ENCODE data around the gene ATG7.
"Not testable (repeated sequence)": the region's sequence is repeated elsewhere in the genome, so short reads cannot be mapped to it uniquely, and the experiment has no call there.

ATG7 gene

DNA sequence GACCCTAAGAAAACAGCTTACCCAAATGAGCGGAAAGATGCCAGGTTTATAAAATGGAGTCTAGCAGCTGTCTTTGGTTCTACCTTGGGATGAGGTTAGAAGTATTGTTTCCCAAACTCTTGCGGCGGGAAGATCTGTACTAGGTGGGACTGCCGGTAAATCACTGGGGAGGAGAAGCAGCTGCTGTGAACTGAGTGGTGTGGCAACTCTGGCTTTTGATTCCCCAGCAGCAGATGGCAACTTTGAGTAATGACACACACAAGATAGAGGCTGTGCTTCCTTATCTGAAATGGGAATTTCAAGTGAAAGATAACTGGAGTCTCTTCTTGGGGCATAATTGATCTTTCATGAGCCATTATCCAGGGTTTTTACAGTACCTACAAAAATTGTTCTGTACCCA, 184.9 kb downstream of the ATG7 start:
- H3K36me3 ChIP-seq (replicated peaks in 1 of 2; ENCODE audit: control insufficient read depth in 2 of 2, insufficient read depth in 2 of 2, low read length in 2 of 2) = no peaks in the 10 kb centered on the region
- H4K91ac ChIP-seq (ENCODE audit: low read depth, low read length, poor library complexity) = no peak overlapping the region
- no peak overlapping the region for H2AFZ ChIP-seq (ENCODE audit: low read length)
- H3K4me3 ChIP-seq (ENCODE audit: low read length in 2 of 2) = no peak overlapping the region
- no peaks in the 10 kb centered on the region for H3K27me3 ChIP-seq (ENCODE audit: control insufficient read depth in 3 of 3, insufficient read depth in 3 of 3, low read depth in 1 of 3, low read length in 3 of 3)
- no peak overlapping the region for H3K18ac ChIP-seq (ENCODE audit: low read length)
- H2BK5ac ChIP-seq (ENCODE audit: low read length) = no peak overlapping the region
- H3K4ac ChIP-seq (ENCODE audit: low read length) = no peak overlapping the region
- H3K14ac ChIP-seq (ENCODE audit: low read length) = no peak overlapping the region
- no peak overlapping the region for H3K23ac ChIP-seq (ENCODE audit: low read depth, low read length, poor library complexity)
- H3K4me1 ChIP-seq (ENCODE audit: control insufficient read depth in 2 of 2, insufficient read depth in 1 of 2, low read depth in 1 of 2, low read length in 2 of 2) = peaks cover 14 to 28% of the 10 kb centered on the region in 2 donors
- H3K79me1 ChIP-seq (ENCODE audit: low read depth, low read length) = no peaks in the 10 kb centered on the region
- no peak overlapping the region for H2AK5ac ChIP-seq (ENCODE audit: low read depth, low read length)
- no CpG with 5 or more reads among the region's 4 CpGs for WGBS, 2 donors (ENCODE audit: extremely low coverage in 2 of 2, insufficient read length in 2 of 2, insufficient replicate concordance in 1 of 2)
- H2BK120ac ChIP-seq (ENCODE audit: low read depth, low read length) = no peak overlapping the region
- no peak overlapping the region for H3K27ac ChIP-seq (replicated peaks; ENCODE audit: low read length)
- H2BK12ac ChIP-seq (ENCODE audit: low read length) = no peak overlapping the region
- no peak for DNase-seq (ENCODE audit: low spot score)
- H3K4me2 ChIP-seq (ENCODE audit: insufficient read depth, low read length, poor library complexity, severe bottlenecking) = no peak overlapping the region
- no peak overlapping the region for H4K8ac ChIP-seq (ENCODE audit: low read depth, low read length)
- no peak overlapping the region for H3K9ac ChIP-seq (ENCODE audit: low read depth, low read length, poor library complexity)
- no peaks in the 10 kb centered on the region for H3K9me3 ChIP-seq (replicated peaks in 1 of 2; ENCODE audit: control insufficient read depth in 2 of 2, insufficient read depth in 1 of 2, low read depth in 1 of 2, low read length in 2 of 2)
- no peak overlapping the region for H2BK15ac ChIP-seq (ENCODE audit: low read length)

- Histone ChIP-seq H3K14ac (ENCODE audit: low read length) (no peak overlapping the region), H3K27ac (replicated peaks; ENCODE audit: low read length) (no peak overlapping the region), H2BK120ac (ENCODE audit: low read depth, low read length) (no peak overlapping the region), H4K91ac (ENCODE audit: low read depth, low read length, poor library complexity) (no peak overlapping the region), H2BK12ac (ENCODE audit: low read length) (no peak overlapping the region), H4K8ac (ENCODE audit: low read depth, low read length) (no peak overlapping the region), H2BK15ac (ENCODE audit: low read length) (no peak overlapping the region), H3K9me3 (replicated peaks in 1 of 2; ENCODE audit: control insufficient read depth in 2 of 2, insufficient read depth in 1 of 2, low read depth in 1 of 2, low read length in 2 of 2) (peaks cover 0 to 2% of the 10 kb centered on the region in 2 donors), H3K18ac (ENCODE audit: low read length) (no peak overlapping the region), H3K36me3 (replicated peaks in 1 of 2; ENCODE audit: control insufficient read depth in 2 of 2, insufficient read depth in 2 of 2, low read length in 2 of 2) (no peaks in the 10 kb centered on the region), H3K9ac (ENCODE audit: low read depth, low read length, poor library complexity) (no peak overlapping the region), H3K4ac (ENCODE audit: low read length) (no peak overlapping the region), H2BK5ac (ENCODE audit: low read length) (no peak overlapping the region), H2AFZ (ENCODE audit: low read length) (no peak overlapping the region), H3K4me2 (ENCODE audit: insufficient read depth, low read length, poor library complexity, severe bottlenecking) (no peak overlapping the region), H3K27me3 (ENCODE audit: control insufficient read depth in 3 of 3, insufficient read depth in 3 of 3, low read depth in 1 of 3, low read length in 3 of 3) (no peaks in the 10 kb centered on the region), H3K23ac (ENCODE audit: low read depth, low read length, poor library complexity) (no peak overlapping the region), H3K79me1 (ENCODE audit: low read depth, low read length) (no peaks in the 10 kb centered on the region), H2AK5ac (ENCODE audit: low read depth, low read length) (no peak overlapping the region), H3K4me3 (ENCODE audit: low read length in 2 of 2) (no peak overlapping the region), H3K4me1 (ENCODE audit: control insufficient read depth in 2 of 2, insufficient read depth in 1 of 2, low read depth in 1 of 2, low read length in 2 of 2) (peaks cover 5 to 28% of the 10 kb centered on the region in 2 donors)
- WGBS, 2 donors (ENCODE audit: extremely low coverage in 2 of 2, insufficient read length in 2 of 2, insufficient replicate concordance in 1 of 2) = no CpG with 5 or more reads among the region's 3 CpGs
- DNase-seq (ENCODE audit: low spot score) = no peak
Observed at GRCh38 chr3:11459186-11459824, 187.1 kb downstream of the ATG7 start.

DNA sequence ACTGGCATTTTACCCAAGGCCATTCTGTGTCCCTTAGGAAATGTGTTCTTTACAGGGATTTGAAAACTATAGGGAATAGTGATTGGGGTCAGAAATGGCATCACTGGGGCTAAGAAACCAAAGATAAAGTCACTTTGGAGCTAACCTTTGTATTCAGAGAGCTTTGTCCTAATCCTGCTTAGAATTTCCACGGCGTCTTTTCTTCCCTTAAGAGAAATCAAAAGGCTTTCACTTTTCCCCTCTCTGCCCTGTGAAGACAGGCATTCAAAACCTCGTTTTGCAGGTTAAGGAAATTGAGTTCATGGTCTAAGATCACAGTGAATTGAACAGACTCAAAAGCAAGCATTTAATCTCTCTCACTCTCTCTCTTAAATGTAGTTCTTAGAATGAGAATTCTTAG, 189.0 kb downstream of the ATG7 start:
- H3K27ac ChIP-seq (replicated peaks; ENCODE audit: low read length) = peak overlapping the region; percentile 48
- H3K4me3 ChIP-seq (ENCODE audit: low read length in 2 of 2) = no peak overlapping the region
- no peak overlapping the region for H2BK15ac ChIP-seq (ENCODE audit: low read length)
- no peaks in the 10 kb centered on the region for H3K27me3 ChIP-seq (ENCODE audit: control insufficient read depth in 3 of 3, insufficient read depth in 3 of 3, low read depth in 1 of 3, low read length in 3 of 3)
- peaks cover 5 to 28% of the 10 kb centered on the region in 2 donors for H3K4me1 ChIP-seq (ENCODE audit: control insufficient read depth in 2 of 2, insufficient read depth in 1 of 2, low read depth in 1 of 2, low read length in 2 of 2)
- no peak overlapping the region for H3K4ac ChIP-seq (ENCODE audit: low read length)
- no peak overlapping the region for H2AFZ ChIP-seq (ENCODE audit: low read length)
- H3K18ac ChIP-seq (ENCODE audit: low read length) = no peak overlapping the region
- peak; percentile 39 for DNase-seq (ENCODE audit: low spot score)
- H4K91ac ChIP-seq (ENCODE audit: low read depth, low read length, poor library complexity) = no peak overlapping the region
- H4K8ac ChIP-seq (ENCODE audit: low read depth, low read length) = no peak overlapping the region
- H2BK120ac ChIP-seq (ENCODE audit: low read depth, low read length) = no peak overlapping the region
- no peak overlapping the region for H2BK12ac ChIP-seq (ENCODE audit: low read length)
- H3K36me3 ChIP-seq (replicated peaks in 1 of 2; ENCODE audit: control insufficient read depth in 2 of 2, insufficient read depth in 2 of 2, low read length in 2 of 2) = no peaks in the 10 kb centered on the region
- no peak overlapping the region for H3K23ac ChIP-seq (ENCODE audit: low read depth, low read length, poor library complexity)
- H2AK5ac ChIP-seq (ENCODE audit: low read depth, low read length) = no peak overlapping the region
- no peak overlapping the region for H2BK5ac ChIP-seq (ENCODE audit: low read length)
- no peak overlapping the region for H3K9ac ChIP-seq (ENCODE audit: low read depth, low read length, poor library complexity)
- peak overlapping the region; percentile 23 for H3K4me2 ChIP-seq (ENCODE audit: insufficient read depth, low read length, poor library complexity, severe bottlenecking)
- H3K9me3 ChIP-seq (replicated peaks in 1 of 2; ENCODE audit: control insufficient read depth in 2 of 2, insufficient read depth in 1 of 2, low read depth in 1 of 2, low read length in 2 of 2) = peaks cover 0 to 2% of the 10 kb centered on the region in 2 donors
- H3K14ac ChIP-seq (ENCODE audit: low read length) = no peak overlapping the region
- no CpG with 5 or more reads among the region's 3 CpGs for WGBS, 2 donors (ENCODE audit: extremely low coverage in 2 of 2, insufficient read length in 2 of 2, insufficient replicate concordance in 1 of 2)
- no peaks in the 10 kb centered on the region for H3K79me1 ChIP-seq (ENCODE audit: low read depth, low read length)

DNA sequence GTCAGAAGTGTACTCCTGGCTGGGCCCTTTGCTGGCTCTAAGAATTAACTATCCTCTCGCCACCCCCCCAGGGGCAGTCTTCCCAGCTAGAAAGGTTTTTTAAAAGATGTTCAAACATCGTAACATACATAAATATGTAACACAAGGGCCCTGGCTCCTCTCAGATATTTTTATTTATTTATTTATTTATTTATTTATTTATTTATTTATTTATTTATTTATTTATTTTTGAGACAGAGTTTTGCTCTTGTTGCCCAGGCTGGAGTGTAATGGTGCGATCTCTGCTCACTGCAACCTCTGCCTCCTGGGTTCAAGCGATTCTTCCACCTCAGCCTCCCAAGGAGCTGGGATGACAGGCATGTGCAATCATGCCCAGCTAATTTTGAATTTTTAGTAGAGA, 190.5 kb downstream of the ATG7 start:
- not testable (repeated sequence) for H2BK120ac ChIP-seq (ENCODE audit: low read depth, low read length); H3K27me3 ChIP-seq (ENCODE audit: control insufficient read depth in 3 of 3, insufficient read depth in 3 of 3, low read depth in 1 of 3, low read length in 3 of 3); H2AFZ ChIP-seq (ENCODE audit: low read length); H3K23ac ChIP-seq (ENCODE audit: low read depth, low read length, poor library complexity); H3K18ac ChIP-seq (ENCODE audit: low read length); DNase-seq (ENCODE audit: low spot score); H4K8ac ChIP-seq (ENCODE audit: low read depth, low read length); H3K4me2 ChIP-seq (ENCODE audit: insufficient read depth, low read length, poor library complexity, severe bottlenecking); H3K14ac ChIP-seq (ENCODE audit: low read length); H3K36me3 ChIP-seq (replicated peaks in 1 of 2; ENCODE audit: control insufficient read depth in 2 of 2, insufficient read depth in 2 of 2, low read length in 2 of 2); H2BK5ac ChIP-seq (ENCODE audit: low read length); H3K27ac ChIP-seq (replicated peaks; ENCODE audit: low read length); H3K79me1 ChIP-seq (ENCODE audit: low read depth, low read length); H4K91ac ChIP-seq (ENCODE audit: low read depth, low read length, poor library complexity); H3K9me3 ChIP-seq (replicated peaks in 1 of 2; ENCODE audit: control insufficient read depth in 2 of 2, insufficient read depth in 1 of 2, low read depth in 1 of 2, low read length in 2 of 2); H3K4ac ChIP-seq (ENCODE audit: low read length); H2BK12ac ChIP-seq (ENCODE audit: low read length); H3K9ac ChIP-seq (ENCODE audit: low read depth, low read length, poor library complexity); H3K4me3 ChIP-seq (ENCODE audit: low read length in 2 of 2)
- Histone ChIP-seq H3K4me1 (ENCODE audit: control insufficient read depth in 2 of 2, insufficient read depth in 1 of 2, low read depth in 1 of 2, low read length in 2 of 2) (peaks cover 5 to 27% of the 10 kb centered on the region in 2 donors), H2BK15ac (ENCODE audit: low read length) (peak overlapping the region; percentile 4), H2AK5ac (ENCODE audit: low read depth, low read length) (peak overlapping the region; percentile 76)
- no CpG with 5 or more reads among the region's 4 CpGs for WGBS, 2 donors (ENCODE audit: extremely low coverage in 2 of 2, insufficient read length in 2 of 2, insufficient replicate concordance in 1 of 2)
